Neural progenitor cell (in vitro differentiated cells): ENCODE results near the gene MAF.

Experiments used
- EZH2phosphoT487 ChIP-seq: fragments of 200-600 bp; sonication (generic); IDR thresholded peaks from 2 replicates; pipeline ENCODE4 v1.6.1; 2017; ENCODE audit warnings: antibody characterized with exemption
- TF ChIP-seq, protein P1 (sequence below): fragments of 200-600 bp; sonication (generic); IDR thresholded peaks from 2 replicates; pipeline ENCODE4 v1.5.1; 2017; ENCODE audit warnings: antibody characterized with exemption, mild to moderate bottlenecking

DNA sequence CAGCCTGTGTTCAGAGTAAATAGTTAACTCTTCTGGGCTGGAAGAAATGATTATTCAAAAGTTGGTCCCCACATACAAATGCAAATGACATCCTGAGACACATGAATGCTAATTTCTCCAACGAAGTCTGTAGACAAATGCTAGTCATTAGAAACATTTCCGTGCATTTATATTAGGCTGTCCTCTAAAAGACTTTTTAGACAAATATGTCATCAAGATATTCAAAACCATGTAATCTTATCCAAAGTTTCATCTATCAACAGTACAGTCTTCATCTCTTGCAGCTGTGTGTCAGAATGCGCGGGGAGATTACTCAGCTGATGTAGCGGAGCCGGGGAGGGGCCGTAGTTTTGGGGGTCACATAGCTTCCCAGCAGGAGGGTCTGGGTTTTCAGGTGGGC, 33.8 kb upstream of the MAF start:
- TF ChIP-seq, protein P1, sequence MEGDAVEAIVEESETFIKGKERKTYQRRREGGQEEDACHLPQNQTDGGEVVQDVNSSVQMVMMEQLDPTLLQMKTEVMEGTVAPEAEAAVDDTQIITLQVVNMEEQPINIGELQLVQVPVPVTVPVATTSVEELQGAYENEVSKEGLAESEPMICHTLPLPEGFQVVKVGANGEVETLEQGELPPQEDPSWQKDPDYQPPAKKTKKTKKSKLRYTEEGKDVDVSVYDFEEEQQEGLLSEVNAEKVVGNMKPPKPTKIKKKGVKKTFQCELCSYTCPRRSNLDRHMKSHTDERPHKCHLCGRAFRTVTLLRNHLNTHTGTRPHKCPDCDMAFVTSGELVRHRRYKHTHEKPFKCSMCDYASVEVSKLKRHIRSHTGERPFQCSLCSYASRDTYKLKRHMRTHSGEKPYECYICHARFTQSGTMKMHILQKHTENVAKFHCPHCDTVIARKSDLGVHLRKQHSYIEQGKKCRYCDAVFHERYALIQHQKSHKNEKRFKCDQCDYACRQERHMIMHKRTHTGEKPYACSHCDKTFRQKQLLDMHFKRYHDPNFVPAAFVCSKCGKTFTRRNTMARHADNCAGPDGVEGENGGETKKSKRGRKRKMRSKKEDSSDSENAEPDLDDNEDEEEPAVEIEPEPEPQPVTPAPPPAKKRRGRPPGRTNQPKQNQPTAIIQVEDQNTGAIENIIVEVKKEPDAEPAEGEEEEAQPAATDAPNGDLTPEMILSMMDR = no peak
- no peak for TF ChIP-seq EZH2phosphoT487
